Testis (tissue), 2 donors: ENCODE results near the gene FAF1.

Experiments
- CTCF ChIP-seq, 3 experiments: fragments of 450-650 bp in 2 of 3; fragments of 200-600 bp in 1 of 3; sonication (generic) in 1 of 3; IDR thresholded peaks; one replicate each; pipeline ENCODE4 v1.5.1; 2016 to 2019; ENCODE audit warnings: antibody characterized with exemption in 3 of 3, mild to moderate bottlenecking in 2 of 3, moderate library complexity in 1 of 3
- POLR2A ChIP-seq: fragments of 450-650 bp; IDR thresholded peaks from one replicate; pipeline ENCODE4 v1.6.1; 2017; ENCODE audit warnings: antibody characterized with exemption, mild to moderate bottlenecking, moderate library complexity

GRCh38 chr1:50719126-50719525 is 240.9 kb downstream of the FAF1 start:
- TF ChIP-seq CTCF (IDR thresholded peaks at IDR 0.05) = no peak
- TF ChIP-seq POLR2A = no peak
